CD4-positive, alpha-beta T cell treated with Interleukin-2 at 100 ng/mL for 4 hours (primary cell): ENCODE measurements around the gene UMODL1.
"Not testable (repeated sequence)": the region's sequence is repeated elsewhere in the genome, so short reads cannot be mapped to it uniquely, and the experiment has no call there.

Experiments used
- DNase-seq: peaks from one replicate; pipeline ENCODE4 v3.0.0-alpha.2; 2020; ENCODE audit warnings: low spot score

The UMODL1 gene

DNA sequence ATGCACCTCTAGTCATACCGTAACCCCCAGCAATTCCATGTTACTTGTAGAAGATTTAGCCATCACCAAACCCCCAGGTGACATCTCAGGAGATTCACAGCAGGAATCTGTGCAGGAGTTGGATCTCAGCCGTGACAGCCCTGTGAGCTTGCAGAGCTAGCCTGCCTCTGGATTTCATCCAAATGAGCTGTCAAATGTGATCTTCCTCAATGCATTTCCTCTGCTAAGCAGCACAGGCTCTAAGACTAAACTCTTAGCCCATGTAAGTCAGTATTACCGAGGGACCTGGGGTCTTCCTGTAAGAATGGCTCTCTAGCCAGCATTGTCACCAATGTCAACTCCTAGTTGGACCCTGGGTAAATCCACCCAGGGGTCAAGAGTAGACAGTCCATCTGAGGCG, 41.7 kb downstream of the UMODL1 start:
- DNase-seq, result no peak

DNA sequence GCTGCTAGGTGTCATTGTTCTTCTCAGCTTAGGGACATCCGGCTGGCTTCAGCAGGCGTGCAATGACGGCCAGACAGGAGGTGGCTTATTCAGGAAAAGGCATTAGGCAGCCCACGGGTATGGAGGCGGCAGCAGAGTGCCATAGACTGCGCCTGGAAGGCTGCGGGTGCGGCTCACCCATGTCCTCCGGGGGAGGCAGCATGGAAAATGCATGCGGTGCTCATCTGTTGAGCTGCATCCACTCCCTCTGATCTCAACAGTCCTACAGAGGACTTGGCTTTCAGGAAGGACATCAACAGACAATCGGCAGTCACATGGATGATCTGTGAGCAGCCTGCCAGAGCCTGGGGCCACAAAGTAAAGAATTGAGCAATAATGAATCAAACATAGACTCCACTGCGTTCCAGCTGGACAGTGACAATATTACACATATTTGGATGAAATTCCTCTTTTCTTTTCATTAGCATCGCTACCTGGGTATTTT, 42.9 kb downstream of the UMODL1 start:
- no peak for DNase-seq

DNA sequence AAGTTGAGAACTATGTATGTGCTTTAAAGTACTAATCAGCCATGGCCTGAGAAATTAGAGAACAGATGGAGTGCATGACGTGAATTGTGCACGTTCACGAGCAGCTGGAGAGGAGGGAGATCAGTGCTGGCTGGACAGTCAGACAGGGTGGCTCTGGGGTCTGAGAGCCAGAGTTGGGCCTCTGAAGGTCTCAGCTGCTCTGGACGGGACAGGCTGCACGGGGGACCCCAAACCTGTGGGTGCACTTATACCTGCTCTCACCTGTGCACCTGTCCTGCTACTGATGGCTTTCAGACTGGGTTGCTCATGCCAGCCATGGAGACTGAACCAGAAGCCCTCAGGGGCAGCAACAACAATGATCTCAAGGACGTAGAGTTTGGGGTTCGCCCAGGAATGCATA, 43.5 kb downstream of the UMODL1 start:
- DNase-seq, result no peak

DNA sequence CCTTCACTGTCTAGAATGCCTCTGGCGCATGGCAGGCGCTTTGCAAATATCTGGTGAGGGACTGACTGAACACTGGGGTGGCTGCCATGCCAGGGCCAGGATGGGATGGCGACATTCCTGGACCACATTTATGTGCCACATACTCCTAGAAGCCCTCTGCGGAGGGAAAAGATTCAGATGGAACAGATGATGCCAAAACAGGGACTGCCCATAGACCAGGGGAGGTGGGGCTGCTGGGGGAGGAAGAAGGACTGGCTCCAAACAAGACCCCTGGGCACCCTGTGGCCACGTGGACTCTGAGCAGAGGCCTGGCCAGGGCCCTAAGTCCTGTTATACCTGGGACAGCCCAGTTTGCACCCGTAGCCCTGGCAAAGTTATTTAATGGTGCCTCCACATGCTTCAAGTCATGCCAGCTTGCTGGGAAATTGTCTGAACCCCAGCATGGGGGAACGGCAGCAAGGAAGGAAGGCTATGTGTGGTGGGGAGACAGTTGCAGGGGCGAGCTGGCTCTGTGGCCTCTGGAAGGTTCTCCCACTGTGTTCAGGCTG, 44.1 kb downstream of the UMODL1 start:
- no peak for DNase-seq

DNA sequence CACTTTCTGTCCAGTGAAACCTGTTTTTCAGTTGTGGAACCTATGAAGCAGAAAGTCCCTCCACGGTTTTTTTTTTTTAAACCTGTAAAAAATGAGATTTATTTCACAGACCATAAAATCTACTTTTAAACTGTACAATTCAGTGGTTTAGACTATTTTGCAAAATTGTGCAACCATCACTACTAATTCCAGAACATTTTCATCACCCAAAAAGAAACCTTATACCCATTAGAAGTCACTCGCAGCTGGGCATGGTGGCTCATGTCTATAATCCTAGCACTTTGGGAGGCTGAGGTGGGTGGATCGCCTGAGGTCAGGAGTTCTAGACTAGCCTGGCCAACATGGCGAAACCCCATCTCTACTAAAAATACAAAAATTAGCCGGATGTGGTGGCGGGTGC, 45.4 kb downstream of the UMODL1 start:
- not testable (repeated sequence) for DNase-seq

DNA sequence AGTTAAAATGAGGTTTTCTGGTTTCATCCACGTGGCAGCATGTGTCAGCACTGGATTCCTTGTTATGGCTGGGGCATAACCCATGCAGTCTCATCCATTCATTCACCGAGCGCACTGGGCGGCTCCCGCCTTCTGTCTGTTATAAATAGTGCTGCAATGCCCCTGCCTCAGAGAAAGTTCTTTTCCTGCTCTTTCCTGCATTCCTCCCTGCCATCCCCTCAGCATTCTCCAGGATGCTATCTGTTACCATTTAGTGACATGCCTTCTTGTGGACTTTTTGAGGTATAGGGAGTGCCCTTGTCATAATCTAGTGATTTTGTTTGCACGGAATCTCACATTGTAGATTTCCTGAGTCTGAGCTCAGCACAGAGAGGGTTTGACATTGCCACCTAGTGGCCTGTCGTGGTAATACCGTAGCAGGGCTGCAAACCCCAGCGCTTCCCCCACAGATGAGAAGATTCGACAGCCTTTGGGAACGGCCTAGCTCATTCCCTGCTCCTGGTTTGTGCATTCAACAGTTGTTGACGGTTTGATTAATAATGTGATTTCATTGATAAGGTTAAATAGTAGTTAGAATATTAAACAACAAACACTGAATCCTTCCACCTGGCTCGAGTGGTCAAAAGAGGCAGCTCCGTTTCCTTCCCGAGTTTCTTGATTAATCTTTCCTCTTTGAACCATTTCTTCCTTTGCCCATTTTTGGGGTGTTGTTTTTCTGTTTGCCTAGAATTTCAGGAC, 46.3 kb downstream of the UMODL1 start:
- peak; percentile 77 for DNase-seq

DNA sequence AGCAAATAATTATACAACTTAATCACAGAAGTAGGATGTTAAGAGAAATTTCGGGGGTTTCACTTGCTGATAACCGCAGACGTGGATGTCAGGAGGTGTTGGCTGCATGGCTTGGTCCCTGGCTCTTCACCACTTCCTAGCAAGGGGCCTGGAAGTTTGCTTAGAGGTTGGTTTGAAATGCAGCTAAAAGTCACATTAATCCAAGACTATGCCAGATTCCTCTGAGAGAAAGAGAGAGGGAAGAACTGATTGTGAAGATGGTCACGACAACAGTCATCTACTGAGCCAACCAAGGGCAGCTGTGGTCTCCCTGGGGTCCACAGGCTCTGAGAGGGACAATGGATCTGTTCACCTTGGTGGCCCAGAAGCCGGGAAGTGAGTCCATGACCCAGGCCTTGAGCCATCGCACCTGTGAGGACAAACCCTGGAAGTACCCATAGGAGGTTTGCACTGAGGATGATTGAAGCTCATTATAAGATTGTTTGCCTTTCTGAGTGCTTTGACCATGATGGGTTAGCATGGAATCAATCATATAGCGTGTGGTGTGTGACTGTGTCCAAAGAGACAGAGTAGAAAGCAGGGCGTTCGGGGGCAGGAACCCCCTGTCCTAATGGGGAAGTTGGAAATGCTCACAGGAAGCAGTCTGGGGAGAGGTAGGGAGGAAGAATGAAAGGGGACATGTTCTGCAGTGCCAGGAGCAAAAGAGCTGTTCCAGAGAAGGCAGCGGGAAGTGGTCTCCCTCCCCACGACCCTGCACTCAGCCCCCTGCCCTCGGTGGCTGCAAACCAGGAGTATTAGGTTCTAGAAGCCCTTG, 47.1 kb downstream of the UMODL1 start:
- DNase-seq, result no peak

DNA sequence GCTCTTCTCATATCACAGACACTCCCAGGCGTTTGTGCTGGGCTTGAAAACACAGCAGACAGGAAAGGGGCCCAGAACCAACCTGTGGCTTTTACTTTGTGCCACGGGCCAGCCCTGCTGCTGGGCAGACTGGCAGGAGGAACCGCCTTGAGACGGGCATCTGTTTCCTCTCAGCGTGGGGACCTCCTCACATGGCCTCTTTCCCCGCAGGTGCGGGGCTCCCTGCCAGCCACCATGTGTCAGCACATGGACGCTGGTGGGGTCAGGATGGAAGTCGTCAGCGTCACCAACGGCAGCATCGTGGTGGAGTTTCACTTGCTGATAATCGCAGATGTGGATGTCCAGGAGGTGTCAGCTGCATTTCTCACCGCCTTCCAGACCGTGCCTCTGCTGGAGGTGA, 47.8 kb downstream of the UMODL1 start:
- DNase-seq, result no peak

DNA sequence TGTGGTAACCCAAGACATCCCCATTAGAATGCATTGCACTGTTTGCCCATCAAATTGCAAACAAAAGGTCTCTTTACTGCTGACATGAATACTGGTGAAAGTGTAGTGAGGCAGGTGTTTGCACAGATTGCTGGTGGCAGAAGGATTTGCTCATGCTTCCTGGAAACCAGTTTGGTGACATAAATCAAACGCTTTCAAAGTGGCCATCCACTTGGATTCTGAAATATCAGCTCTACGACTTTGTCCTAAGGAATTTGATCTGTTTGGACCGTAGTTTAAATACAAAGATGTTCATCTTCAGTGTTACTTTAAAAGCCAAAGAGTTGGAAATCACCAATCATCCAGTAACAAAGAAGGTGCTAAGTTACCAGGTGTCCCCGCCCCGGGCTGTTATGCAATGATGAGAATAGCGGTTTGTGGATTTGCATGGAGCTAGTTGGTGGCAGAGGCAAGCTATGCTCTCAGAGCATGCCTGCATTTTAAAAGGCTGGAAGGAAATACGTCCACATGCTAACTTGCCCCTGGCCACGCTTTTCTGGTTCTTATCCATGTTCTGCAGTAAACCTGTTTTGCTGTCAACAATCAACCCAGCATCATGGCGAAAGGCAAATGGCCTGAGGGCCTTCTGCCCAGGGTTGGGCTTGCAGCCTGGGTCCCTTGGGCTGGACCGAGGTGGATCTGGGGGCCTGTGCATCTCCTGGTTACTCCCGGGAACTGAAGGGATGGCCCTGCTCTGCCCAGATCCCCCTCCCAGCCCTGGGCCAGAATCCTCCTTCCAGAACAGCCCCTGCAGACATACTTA, 49.2 kb downstream of the UMODL1 start:
- DNase-seq, result no peak

DNA sequence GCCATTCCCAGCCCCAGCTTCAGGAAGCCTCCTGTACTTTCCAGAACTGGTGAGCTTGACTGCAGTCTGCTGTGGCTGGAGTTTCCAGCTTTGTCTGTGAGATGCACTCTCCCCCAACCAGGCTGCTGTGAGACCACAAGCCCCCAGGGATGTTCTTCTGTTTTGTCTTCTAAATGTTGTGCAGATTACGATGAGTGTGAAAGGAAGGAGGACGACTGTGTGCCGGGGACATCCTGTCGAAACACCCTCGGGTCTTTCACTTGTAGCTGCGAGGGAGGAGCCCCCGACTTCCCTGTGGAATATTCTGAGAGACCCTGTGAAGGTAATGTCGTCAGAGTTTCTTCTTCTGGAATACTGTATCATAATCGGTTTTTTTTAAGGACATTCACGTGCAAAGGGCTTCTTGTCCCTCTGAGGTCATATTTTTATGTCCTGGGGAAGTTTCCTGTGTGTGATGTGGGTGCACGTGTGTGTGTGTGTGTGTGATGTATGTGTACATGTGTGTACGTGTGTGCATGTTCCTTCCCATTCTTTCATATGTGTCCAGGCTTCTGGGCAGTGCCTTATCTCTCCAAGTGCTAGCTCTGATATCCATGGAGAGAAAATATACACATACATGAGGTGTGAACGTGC, 49.9 kb downstream of the UMODL1 start:
- DNase-seq, result no peak

DNA sequence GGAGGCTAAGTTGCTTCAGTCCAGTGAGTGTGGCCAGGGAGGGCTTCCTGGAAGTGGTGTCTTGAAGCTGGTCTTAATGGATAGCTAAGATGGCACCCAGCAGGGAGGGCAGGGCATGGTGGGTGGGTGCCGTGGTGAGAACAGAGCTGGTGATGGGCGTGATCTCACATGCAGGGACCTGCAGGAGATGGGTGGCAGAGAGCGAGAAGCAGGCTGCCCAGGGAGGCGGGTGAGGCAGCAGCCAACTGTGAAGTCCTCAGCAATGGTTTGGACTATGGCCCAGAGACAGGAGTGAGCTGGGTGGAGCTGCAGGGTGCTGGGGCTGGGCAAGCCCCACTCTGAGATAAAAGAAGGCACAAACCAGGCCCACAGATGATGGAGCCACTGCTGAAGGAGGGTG, 50.7 kb downstream of the UMODL1 start:
- DNase-seq, result no peak

DNA sequence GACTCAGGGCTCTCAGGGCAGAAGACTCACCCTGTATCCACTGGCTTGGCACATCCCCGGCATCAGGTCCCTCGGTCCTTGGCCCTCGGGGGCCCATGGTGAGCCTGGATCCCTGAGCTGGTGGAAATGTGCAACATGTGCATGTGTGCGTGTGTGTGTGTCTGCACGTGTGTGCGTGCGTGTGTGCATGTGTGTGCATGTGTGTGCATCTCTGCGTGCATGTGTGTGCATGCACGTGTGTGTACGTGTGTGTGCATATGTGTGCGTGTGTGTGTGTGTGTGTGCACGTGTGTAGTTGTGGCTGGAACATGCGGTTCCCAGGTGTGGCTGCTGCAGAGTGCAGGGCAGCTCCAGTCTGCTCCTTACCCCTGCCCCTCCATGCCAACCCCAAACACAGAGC, 51.3 kb downstream of the UMODL1 start:
- no peak for DNase-seq

DNA sequence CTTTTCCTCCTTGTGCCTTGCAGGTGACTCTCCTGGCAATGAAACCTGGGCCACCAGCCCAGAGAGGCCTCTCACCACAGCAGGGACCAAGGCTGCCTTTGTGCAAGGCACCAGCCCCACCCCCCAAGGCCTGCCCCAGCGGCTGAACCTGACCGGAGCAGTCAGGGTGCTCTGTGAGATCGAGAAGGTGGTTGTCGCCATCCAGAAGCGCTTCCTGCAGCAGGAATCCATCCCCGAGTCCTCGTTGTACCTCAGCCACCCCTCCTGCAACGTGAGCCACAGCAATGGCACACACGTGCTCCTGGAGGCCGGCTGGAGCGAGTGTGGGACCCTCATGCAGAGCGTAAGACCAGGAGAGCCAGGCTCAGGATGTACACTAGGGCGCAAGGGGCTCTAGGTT, 51.7 kb downstream of the UMODL1 start:
- no peak for DNase-seq

DNA sequence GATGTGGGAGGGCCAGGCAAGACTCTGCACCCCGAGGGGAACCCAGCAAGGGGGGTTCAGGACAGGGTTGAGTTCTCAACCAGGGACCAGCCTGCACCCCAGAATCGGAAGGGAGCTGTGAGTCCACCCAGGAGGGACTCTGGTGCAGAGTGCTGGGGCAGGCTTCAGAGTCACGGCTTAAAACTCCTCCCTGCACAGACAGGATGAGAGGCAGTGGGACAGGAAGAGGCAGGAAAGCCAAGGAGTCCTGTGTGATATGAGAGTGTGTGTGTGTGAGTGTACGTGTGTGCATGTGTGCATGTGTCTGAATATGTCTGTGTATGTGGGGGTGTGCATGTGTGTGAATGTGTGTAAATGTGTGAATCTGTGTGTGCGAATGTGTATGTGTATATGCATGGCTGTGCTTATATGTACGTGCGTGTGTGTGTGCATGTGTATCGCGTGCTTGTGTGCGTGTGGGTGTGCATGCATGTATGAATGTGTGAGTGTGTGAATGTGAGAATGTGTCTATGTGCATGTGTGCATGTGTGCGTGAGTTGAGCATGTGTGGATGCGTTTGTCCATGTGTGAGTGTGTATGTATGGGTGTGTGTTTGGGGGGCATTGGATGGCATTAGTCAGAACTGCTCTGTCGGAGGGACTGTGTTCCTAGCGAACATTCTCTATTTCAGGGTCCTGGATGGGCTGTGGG, 52.2 kb downstream of the UMODL1 start:
- no peak for DNase-seq

DNA sequence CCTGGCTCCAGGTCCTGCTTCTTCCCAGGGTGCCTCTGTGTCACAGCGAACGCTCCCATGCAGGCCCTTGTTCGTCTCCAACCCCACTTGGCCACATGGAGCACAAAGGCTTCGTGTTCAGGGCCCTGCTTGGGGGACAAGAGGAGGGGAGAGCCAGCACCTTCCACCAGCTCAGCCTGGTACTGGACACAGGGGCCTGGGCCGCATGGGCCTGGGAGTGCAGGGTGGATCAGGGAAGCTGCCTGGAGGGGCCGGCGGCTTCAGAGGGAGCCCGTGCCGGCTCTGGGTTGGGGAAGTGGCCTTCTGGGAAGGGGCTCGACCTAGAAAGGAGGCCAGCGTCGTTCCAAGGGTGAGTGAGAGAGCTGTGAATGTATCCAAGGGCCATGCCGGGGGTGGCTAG, 53.0 kb downstream of the UMODL1 start:
- no peak for DNase-seq

DNA sequence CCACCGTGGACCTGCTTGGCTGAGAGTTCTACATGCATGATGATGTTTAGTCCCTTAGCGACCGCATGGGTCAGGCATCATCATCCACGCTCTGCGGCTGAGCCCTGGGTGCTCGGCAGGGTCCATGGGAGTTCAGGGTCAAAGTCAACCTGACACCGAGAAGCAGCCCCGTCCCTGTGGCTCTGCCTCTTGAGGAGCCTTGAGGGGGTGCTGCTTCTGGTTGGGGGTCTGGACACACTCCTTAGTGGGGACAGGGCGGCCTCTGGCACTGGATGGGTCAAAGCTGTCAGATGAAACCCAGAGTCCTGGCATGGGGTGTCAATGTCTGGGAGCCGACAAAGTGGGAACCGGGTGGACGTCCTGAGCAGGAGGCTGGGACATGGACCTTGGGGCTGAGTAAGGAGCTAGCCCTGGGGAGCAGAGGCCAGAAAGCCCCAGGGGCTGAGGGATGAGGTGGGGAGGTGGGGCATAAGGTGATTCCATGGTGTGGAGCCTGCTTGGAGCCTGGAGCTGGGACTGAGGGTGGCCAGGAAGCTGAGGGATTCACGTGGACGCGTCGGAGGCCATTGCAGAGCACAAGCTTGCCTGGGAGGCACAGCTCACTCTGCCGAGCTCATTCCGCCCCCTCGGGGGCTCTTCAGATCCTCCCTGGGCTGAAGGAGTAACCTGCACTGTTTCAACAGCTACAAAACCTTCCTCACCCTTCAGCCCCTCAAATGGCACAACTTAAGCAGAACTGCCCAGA, 53.9 kb downstream of the UMODL1 start:
- DNase-seq, result no peak

DNA sequence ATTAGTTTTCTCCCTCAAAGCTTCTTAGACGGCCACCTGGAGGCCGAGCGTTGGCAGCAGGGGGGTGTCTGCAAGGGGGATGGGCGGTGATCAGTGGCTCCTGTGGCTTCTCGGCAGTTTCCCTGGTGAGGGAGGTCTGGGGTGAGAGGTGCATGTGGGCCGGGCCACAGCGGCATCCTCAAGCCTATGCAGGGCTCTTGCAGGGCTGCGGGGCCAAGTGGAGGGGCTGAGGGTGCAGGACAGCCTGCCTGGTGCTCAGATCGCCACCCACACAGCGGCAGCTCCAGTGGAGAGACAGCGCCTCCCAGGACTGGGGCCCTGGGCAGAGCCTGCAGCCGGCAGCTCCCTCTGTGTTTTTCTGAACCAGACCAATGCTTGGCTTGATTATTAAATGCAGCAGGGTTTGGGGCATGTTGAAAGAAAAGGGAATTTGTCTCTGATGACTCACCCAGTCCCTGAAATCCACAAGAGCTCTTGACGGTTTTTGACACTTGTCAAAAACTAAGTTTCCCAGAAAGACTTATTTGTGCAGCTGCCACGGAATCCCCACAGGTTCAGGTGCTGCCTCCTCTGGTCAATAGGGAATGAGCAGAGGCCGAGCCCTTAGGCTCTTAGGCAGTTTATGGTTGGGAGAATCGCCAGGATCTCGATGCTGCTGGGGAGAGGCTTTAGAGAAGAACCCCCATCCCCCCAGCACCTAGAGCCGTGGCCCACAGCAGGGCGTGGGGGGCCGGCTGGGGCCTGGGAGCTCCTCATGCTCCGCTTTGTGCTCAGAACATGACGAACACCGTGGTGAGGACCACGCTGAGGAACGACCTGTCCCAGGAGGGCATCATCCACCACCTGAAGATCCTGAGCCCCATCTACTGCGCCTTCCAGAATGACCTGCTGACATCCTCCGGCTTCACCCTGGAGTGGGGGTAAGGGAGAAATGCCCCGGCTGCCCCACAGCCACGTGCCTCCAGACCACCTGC, 54.7 kb downstream of the UMODL1 start:
- no peak for DNase-seq

DNA sequence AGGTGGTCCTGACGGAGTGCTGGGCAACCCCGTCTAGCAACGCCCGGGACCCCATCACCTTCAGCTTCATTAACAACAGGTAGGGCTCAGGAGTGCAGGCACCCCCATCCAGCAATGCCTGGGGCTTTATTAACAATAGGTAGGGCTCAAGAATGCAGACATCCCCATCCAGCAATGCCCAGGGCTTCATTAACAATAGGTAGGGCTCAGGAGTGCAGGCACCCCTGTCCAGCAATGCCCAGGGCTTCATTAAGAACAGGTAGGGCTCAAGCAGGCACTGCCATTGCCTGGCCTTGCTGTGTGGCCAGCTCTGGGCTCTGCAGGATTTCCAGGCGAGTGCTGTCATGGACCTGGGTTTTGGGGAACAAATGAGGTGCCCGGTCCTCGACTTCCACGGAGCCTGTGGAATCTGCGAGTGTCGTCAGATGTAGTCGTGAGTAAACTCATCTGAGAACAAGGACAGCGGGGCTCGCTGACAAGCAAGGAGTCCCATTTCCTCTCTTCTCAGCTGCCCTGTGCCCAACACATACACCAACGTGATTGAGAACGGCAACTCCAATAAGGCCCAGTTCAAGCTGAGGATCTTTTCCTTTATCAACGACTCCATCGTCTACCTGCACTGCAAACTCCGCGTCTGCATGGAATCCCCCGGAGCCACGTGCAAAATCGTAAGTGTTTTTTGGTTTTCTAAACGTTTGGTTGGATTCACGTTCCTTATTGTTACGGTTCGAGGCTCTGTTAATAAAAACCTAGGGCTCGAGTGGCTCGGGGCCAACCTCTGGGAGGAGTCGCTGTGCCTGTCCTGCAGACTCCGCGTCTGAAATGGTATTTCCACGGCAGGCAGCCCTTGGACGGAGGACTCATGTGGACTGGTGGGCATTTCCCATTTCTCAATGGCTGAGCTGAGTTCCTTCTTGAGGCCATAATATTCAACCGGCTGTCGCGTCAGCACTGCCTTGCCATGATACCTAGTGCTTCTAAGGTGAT, 56.3 kb downstream of the UMODL1 start:
- DNase-seq, result no peak
